Measurements from ENCODE around the gene ZC3H18.

DNA sequence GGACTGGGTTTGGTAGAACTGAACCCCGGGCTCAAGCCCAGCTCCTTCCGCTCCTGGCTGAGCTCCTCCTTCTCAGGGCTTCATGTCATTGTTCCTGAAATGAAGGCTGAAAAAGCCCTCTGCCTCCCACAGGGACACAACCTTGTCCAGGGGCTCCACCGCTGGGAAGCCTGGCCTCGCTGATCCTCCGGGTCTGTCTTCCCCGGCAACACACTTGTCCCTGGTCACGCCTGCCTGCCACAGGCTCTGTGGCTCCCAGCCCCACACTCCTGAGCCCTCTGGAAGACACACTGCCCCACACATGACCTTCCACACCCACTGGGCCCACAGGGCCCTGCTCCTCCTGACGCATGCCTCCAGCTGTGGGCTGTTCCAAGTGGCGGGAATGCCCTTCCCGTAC, 18.0 kb upstream of the ZC3H18 start:
- TF ChIP-seq, protein P1, sequence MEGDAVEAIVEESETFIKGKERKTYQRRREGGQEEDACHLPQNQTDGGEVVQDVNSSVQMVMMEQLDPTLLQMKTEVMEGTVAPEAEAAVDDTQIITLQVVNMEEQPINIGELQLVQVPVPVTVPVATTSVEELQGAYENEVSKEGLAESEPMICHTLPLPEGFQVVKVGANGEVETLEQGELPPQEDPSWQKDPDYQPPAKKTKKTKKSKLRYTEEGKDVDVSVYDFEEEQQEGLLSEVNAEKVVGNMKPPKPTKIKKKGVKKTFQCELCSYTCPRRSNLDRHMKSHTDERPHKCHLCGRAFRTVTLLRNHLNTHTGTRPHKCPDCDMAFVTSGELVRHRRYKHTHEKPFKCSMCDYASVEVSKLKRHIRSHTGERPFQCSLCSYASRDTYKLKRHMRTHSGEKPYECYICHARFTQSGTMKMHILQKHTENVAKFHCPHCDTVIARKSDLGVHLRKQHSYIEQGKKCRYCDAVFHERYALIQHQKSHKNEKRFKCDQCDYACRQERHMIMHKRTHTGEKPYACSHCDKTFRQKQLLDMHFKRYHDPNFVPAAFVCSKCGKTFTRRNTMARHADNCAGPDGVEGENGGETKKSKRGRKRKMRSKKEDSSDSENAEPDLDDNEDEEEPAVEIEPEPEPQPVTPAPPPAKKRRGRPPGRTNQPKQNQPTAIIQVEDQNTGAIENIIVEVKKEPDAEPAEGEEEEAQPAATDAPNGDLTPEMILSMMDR (IDR thresholded peaks at IDR 0.05; ENCODE audit: low read length): no peak
- TF ChIP-seq EZH2phosphoT487 (IDR thresholded peaks at IDR 0.05; ENCODE audit: low read length) (no peak), EZH2 (optimal IDR thresholded peaks at IDR 0.05; ENCODE audit: low read depth, low read length) (no peak)

All from MM.1S (cell line).